MM.1S (cell line): ENCODE measurements around the gene NR5A2.

ENCODE experiments used
- DNase-seq: peaks from one replicate; pipeline ENCODE4 v3.0.0-alpha.2; 2015
- H2AFZ ChIP-seq: fragments of 300-600 bp; sonication (generic); 2 replicates; pipeline ENCODE4 v1.6.0; 2016; ENCODE audit warnings: antibody characterized with exemption, low read length
- H3F3A ChIP-seq: fragments of 300-600 bp; sonication (generic); 2 replicates; pipeline ENCODE4 v1.6.1; 2016; ENCODE audit warnings: mild to moderate bottlenecking, antibody characterized with exemption, low read length, moderate library complexity, mixed read lengths; ENCODE audit not compliant: insufficient read depth
- H3K27ac ChIP-seq: fragments of 300-600 bp; sonication (generic); 2 replicates; pipeline ENCODE4 v1.5.1; 2016; ENCODE audit warnings: mild to moderate bottlenecking, low read length
- H3K27me3 ChIP-seq: fragments of 300-600 bp; sonication (generic); replicated peaks from 2 replicates; pipeline ENCODE4 v1.6.0; 2016; ENCODE audit warnings: low read length; ENCODE audit not compliant: insufficient read depth
- H3K36me3 ChIP-seq: fragments of 300-600 bp; sonication (generic); replicated peaks from 2 replicates; pipeline ENCODE4 v1.6.1; 2016; ENCODE audit warnings: mild to moderate bottlenecking, low read length, mixed read lengths; ENCODE audit not compliant: insufficient read depth
- H3K4me1 ChIP-seq: fragments of 300-600 bp; sonication (generic); 2 replicates; pipeline ENCODE4 v1.6.1; 2016; ENCODE audit warnings: low read length, mixed read lengths
- H3K4me2 ChIP-seq: fragments of 300-600 bp; sonication (generic); 2 replicates; pipeline ENCODE4 v1.6.0; 2016; ENCODE audit warnings: low read depth, low read length
- H3K4me3 ChIP-seq: fragments of 300-600 bp; sonication (generic); 2 replicates; pipeline ENCODE4 v1.5.1; 2016; ENCODE audit warnings: low read length, mixed read lengths
- H3K79me2 ChIP-seq: fragments of 300-600 bp; sonication (generic); 2 replicates; pipeline ENCODE4 v1.6.1; 2016; ENCODE audit warnings: mixed run types, low read length, mixed read lengths
- H3K9ac ChIP-seq: fragments of 300-600 bp; sonication (generic); 2 replicates; pipeline ENCODE4 v1.6.1; 2016; ENCODE audit warnings: low read length, mixed read lengths
- H3K9me2 ChIP-seq: fragments of 300-600 bp; sonication (generic); replicated peaks from 2 replicates; pipeline ENCODE4 v1.6.1; 2016; ENCODE audit warnings: mild to moderate bottlenecking, low read length, mixed read lengths; ENCODE audit not compliant: insufficient read depth
- H3K9me3 ChIP-seq: fragments of 300-600 bp; sonication (generic); replicated peaks from 2 replicates; pipeline ENCODE4 v1.6.1; 2016; ENCODE audit warnings: mild to moderate bottlenecking, low read length, mixed read lengths; ENCODE audit not compliant: insufficient read depth
- H4K20me1 ChIP-seq: fragments of 300-600 bp; sonication (generic); 2 replicates; pipeline ENCODE4 v1.6.1; 2016; ENCODE audit warnings: mild to moderate bottlenecking, low read length, moderate library complexity, mixed read lengths; ENCODE audit not compliant: insufficient read depth
- CTCF ChIP-seq: fragments of 300-600 bp; sonication (generic); IDR thresholded peaks from 2 replicates; pipeline ENCODE4 v1.5.1; 2016; ENCODE audit warnings: antibody characterized with exemption, low read length, mixed read lengths
- EZH2 ChIP-seq: fragments of 300-600 bp; sonication (generic); optimal IDR thresholded peaks from 2 replicates; pipeline ENCODE3; 2017; ENCODE audit warnings: low read depth, mild to moderate bottlenecking, antibody characterized with exemption, low read length, mixed read lengths
- EZH2phosphoT487 ChIP-seq: fragments of 300-600 bp; sonication (generic); IDR thresholded peaks from 2 replicates; pipeline ENCODE4 v1.6.1; 2018; ENCODE audit warnings: antibody characterized with exemption, low read length

The NR5A2 gene

DNA sequence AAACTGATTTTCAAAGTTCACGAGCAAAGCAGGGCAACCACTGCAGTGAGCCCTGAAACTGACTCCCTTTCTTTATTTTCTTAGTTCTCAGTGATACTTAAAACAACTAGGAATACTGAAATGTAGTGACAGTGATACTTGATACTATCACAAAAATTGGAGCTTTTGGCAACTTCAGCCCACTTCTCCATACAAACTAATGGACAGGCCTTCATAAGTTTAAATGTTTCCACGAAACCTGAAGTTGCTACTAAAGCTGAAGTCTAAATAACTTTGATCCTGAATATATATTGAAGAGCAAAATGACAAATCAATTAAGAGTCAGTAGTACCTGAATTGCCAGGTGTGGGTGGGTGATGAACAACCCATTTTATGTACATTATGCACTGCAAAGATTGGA, 10.0 kb downstream of the NR5A2 start:
- H3K4me1 ChIP-seq = peaks cover 3% of the 10 kb centered on the region; the same call in 1 of the 2 replicates
- no peak overlapping the region for H2AFZ ChIP-seq
- H3K36me3 ChIP-seq = no peaks in the 10 kb centered on the region
- TF ChIP-seq EZH2 (no peak), CTCF (no peak), EZH2phosphoT487 (no peak)
- H3K9me3 ChIP-seq = no peaks in the 10 kb centered on the region
- H3K79me2 ChIP-seq = no peaks in the 10 kb centered on the region
- H3K9ac ChIP-seq = no peak overlapping the region
- H3K9me2 ChIP-seq = no peaks in the 10 kb centered on the region
- H4K20me1 ChIP-seq = no peaks in the 10 kb centered on the region
- H3K4me2 ChIP-seq = no peak overlapping the region
- no peak overlapping the region for H3K4me3 ChIP-seq
- H3K27me3 ChIP-seq = peaks cover 77% of the 10 kb centered on the region
- H3K27ac ChIP-seq = no peak overlapping the region
- DNase-seq = no peak
- H3F3A ChIP-seq = no peaks in the 10 kb centered on the region

GRCh38 chr1:200037904-200038303, 10.4 kb downstream of the NR5A2 start:
- Histone ChIP-seq H3K9me2 (no peaks in the 10 kb centered on the region), H3K27me3 (peaks cover 81% of the 10 kb centered on the region), H3K36me3 (no peaks in the 10 kb centered on the region), H3K9ac (no peak overlapping the region), H3F3A (no peaks in the 10 kb centered on the region), H4K20me1 (no peaks in the 10 kb centered on the region), H3K79me2 (no peaks in the 10 kb centered on the region), H3K9me3 (no peaks in the 10 kb centered on the region), H2AFZ (no peak overlapping the region), H3K4me1 (peaks cover 3% of the 10 kb centered on the region; the same call in 1 of the 2 replicates), H3K4me2 (no peak overlapping the region), H3K4me3 (no peak overlapping the region), H3K27ac (no peak overlapping the region)
- no peak for DNase-seq
- TF ChIP-seq EZH2phosphoT487 (no peak), CTCF (no peak), EZH2 (no peak)

- H4K20me1 ChIP-seq = no peaks in the 10 kb centered on the region
- peaks cover 86% of the 10 kb centered on the region for H3K27me3 ChIP-seq
- H3K4me3 ChIP-seq = peak overlapping the region; percentile 79
- H3K4me2 ChIP-seq = peak overlapping the region; percentile 99
- DNase-seq = no peak
- TF ChIP-seq EZH2phosphoT487 (no peak), EZH2 (no peak), CTCF (no peak)
- no peak overlapping the region for H3K9ac ChIP-seq
- no peaks in the 10 kb centered on the region for H3F3A ChIP-seq
- no peaks in the 10 kb centered on the region for H3K36me3 ChIP-seq
- H3K9me3 ChIP-seq = no peaks in the 10 kb centered on the region
- no peaks in the 10 kb centered on the region for H3K79me2 ChIP-seq
- no peaks in the 10 kb centered on the region for H3K9me2 ChIP-seq
- H2AFZ ChIP-seq = peak overlapping the region; percentile 97
- no peak overlapping the region for H3K27ac ChIP-seq
- H3K4me1 ChIP-seq = peaks cover 3% of the 10 kb centered on the region; the same call in 1 of the 2 replicates
Measured at GRCh38 chr1:200038325-200038980, 10.9 kb downstream of the NR5A2 start.
